H1 (cell line): ENCODE data around the gene DCXR.

ENCODE experiments used
- CBX5 ChIP-seq: fragments of 300-800, 300-1000 bp; sonication (generic); IDR thresholded peaks from 2 replicates; pipeline ENCODE4 v1.7.1; 2016; ENCODE audit warnings: antibody characterized with exemption, low read length, low read depth
- CEBPB ChIP-seq: IDR thresholded peaks from 2 replicates; pipeline ENCODE4 v1.6.1; 2012; ENCODE audit warnings: low read depth, low read length
- EP300 ChIP-seq, 2 experiments: IDR thresholded peaks; 1 replicate in 1 of 2; 2 replicates in 1 of 2; pipeline ENCODE4 v1.6.1; 2011 to 2012; ENCODE audit warnings: low read depth in 2 of 2, low read length in 2 of 2, mild to moderate bottlenecking in 2 of 2, borderline replicate concordance in 1 of 2, inconsistent platforms in 1 of 2, moderate library complexity in 1 of 2
- EZH2 ChIP-seq: fragments of 200-600 bp; sonication (generic); IDR thresholded peaks from 2 replicates; pipeline ENCODE4 v1.7.1; 2012; ENCODE audit warnings: low read depth, mild to moderate bottlenecking, moderate library complexity, low read length, inconsistent platforms; ENCODE audit not compliant: severe bottlenecking
- JUN ChIP-seq: IDR thresholded peaks from 2 replicates; pipeline ENCODE4 v1.6.1; 2011; ENCODE audit warnings: low read depth, mild to moderate bottlenecking, improper control_type of control experiment, low read length
- POLR2A ChIP-seq, 2 experiments: IDR thresholded peaks; 1 replicate in 1 of 2; 2 replicates in 1 of 2; pipeline ENCODE4 v1.6.1; 2011; ENCODE audit warnings: low read depth in 2 of 2, low read length in 2 of 2, mild to moderate bottlenecking in 2 of 2; ENCODE audit errors: control extremely low read depth in 1 of 2
- POLR2AphosphoS5 ChIP-seq: IDR thresholded peaks from 2 replicates; pipeline ENCODE4 v1.6.1; 2011; ENCODE audit warnings: low read depth, low read length
- TAF7 ChIP-seq: optimal IDR thresholded peaks from 2 replicates; pipeline ENCODE3; 2011; ENCODE audit warnings: low read depth, mild to moderate bottlenecking, inconsistent platforms, low read length, moderate library complexity, borderline replicate concordance
- TF ChIP-seq, protein P1 (sequence below), 3 experiments: IDR thresholded peaks; 1 replicate in 2 of 3; 2 replicates in 1 of 3; pipeline versions ENCODE4 v1.5.1 to v1.6.1; 2011; ENCODE audit warnings: low read length in 3 of 3, mild to moderate bottlenecking in 3 of 3, inconsistent platforms in 2 of 3, low read depth in 1 of 3, moderate library complexity in 1 of 3; ENCODE audit not compliant: insufficient read depth in 1 of 3; ENCODE audit errors: control extremely low read depth in 1 of 3
- TF ChIP-seq, protein P2 (sequence below): IDR thresholded peaks from 2 replicates; pipeline ENCODE4 v1.6.1; 2011; ENCODE audit warnings: low read length, improper control_type of control experiment

DNA sequence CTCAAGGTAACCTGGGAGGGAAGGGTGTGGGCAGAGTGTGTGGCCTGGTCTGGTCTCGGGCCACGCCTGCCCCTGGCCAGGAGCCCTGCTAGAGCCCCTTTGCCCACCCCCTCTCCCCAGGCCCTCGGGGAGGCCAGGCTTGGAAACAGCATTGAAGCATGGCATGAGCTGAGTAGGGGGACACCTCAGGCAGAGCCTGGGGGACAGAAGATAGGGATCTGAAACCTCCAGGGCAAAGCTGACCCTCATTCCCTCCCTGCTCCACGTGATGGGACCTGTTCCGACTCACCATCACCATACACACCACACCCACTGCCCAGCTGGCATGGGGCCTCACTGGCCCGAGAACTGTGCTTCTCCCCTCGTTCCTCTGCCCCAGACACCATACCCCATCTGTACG, 11.6 kb upstream of the DCXR start:
- TF ChIP-seq, protein P1, sequence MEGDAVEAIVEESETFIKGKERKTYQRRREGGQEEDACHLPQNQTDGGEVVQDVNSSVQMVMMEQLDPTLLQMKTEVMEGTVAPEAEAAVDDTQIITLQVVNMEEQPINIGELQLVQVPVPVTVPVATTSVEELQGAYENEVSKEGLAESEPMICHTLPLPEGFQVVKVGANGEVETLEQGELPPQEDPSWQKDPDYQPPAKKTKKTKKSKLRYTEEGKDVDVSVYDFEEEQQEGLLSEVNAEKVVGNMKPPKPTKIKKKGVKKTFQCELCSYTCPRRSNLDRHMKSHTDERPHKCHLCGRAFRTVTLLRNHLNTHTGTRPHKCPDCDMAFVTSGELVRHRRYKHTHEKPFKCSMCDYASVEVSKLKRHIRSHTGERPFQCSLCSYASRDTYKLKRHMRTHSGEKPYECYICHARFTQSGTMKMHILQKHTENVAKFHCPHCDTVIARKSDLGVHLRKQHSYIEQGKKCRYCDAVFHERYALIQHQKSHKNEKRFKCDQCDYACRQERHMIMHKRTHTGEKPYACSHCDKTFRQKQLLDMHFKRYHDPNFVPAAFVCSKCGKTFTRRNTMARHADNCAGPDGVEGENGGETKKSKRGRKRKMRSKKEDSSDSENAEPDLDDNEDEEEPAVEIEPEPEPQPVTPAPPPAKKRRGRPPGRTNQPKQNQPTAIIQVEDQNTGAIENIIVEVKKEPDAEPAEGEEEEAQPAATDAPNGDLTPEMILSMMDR (IDR thresholded peaks at IDR 0.05; ENCODE audit: control extremely low read depth in 1 of 3, insufficient read depth in 1 of 3, low read depth in 1 of 3, low read length in 3 of 3), result no peak
- TF ChIP-seq CBX5 (no peak), JUN (no peak), EZH2 (no peak), CEBPB (no peak), POLR2AphosphoS5 (no peak), EP300 (IDR thresholded peaks at IDR 0.05; ENCODE audit: borderline replicate concordance in 1 of 2, low read depth in 2 of 2, low read length in 2 of 2) (no peak), TAF7 (no peak), POLR2A (IDR thresholded peaks at IDR 0.05; ENCODE audit: control extremely low read depth in 1 of 2, low read depth in 2 of 2, low read length in 2 of 2) (no peak)
- TF ChIP-seq, protein P2, sequence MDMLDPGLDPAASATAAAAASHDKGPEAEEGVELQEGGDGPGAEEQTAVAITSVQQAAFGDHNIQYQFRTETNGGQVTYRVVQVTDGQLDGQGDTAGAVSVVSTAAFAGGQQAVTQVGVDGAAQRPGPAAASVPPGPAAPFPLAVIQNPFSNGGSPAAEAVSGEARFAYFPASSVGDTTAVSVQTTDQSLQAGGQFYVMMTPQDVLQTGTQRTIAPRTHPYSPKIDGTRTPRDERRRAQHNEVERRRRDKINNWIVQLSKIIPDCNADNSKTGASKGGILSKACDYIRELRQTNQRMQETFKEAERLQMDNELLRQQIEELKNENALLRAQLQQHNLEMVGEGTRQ, result no peak
